GM21528 (cell line): Measurements from ENCODE around the gene GLTPD2.

ENCODE experiments used
- ATAC-seq: cut with Tn5 transposase; IDR thresholded peaks from one replicate; pipeline ENCODE4 v1.9.1; 2021; ENCODE audit warnings: mild to moderate bottlenecking, moderate library complexity; ENCODE audit not compliant: unreplicated experiment, low FRiP score

GLTPD2 gene

GRCh38 chr17:4788807-4789700 lies at the start of gene GLTPD2:
Gene GLTPD2 (plus strand): TSS chr17:4788964. CDS start chr17:4789012, 48 bp downstream.
- no peak for ATAC-seq

GRCh38 chr17:4739122-4740024 lies 49.4 kb upstream of the GLTPD2 start, which contains the start of the genes CXCL16 and ZMYND15:
Gene CXCL16 (minus strand): TSS chr17:4739928. CDS start chr17:4739339, 589 bp downstream.
Gene ZMYND15 (plus strand): TSS chr17:4739833. CDS start chr17:4740549, 716 bp downstream.
- ATAC-seq: no peak

- no peak for ATAC-seq
These were observed 48.8 kb upstream of the GLTPD2 start for GRCh38 chr17:4740025-4740351.

- ATAC-seq: no peak
These were observed 48.2 kb upstream of the GLTPD2 start for GRCh38 chr17:4740584-4740983.

GRCh38 chr17:4741544-4741943 lies 47.2 kb upstream of the GLTPD2 start:
- no peak for ATAC-seq

- no peak for ATAC-seq
These were observed 46.6 kb upstream of the GLTPD2 start for GRCh38 chr17:4742133-4742532.

- no peak for ATAC-seq
These were observed 46.1 kb upstream of the GLTPD2 start for GRCh38 chr17:4742629-4743028.

GRCh38 chr17:4743216-4743615 lies 45.5 kb upstream of the GLTPD2 start:
- ATAC-seq: no peak

GRCh38 chr17:4743898-4744297 lies 44.9 kb upstream of the GLTPD2 start:
- no peak for ATAC-seq

GRCh38 chr17:4744999-4745969 lies 43.5 kb upstream of the GLTPD2 start:
- no peak for ATAC-seq

GRCh38 chr17:4747847-4748246 lies 40.9 kb upstream of the GLTPD2 start:
- no peak for ATAC-seq

- no peak for ATAC-seq
These were observed 40.1 kb upstream of the GLTPD2 start for GRCh38 chr17:4748686-4749085.

GRCh38 chr17:4750606-4751005 lies 38.2 kb upstream of the GLTPD2 start:
- ATAC-seq: no peak

- no peak for ATAC-seq
These were observed 36.8 kb upstream of the GLTPD2 start for GRCh38 chr17:4751932-4752331.

GRCh38 chr17:4753392-4753791 lies 35.4 kb upstream of the GLTPD2 start:
- no peak for ATAC-seq

GRCh38 chr17:4759776-4760236 lies 29.0 kb upstream of the GLTPD2 start:
- ATAC-seq: no peak

- no peak for ATAC-seq
These were observed 24.2 kb upstream of the GLTPD2 start for GRCh38 chr17:4764595-4764994.

GRCh38 chr17:4766201-4766600 lies 22.6 kb upstream of the GLTPD2 start:
- ATAC-seq: no peak

- no peak for ATAC-seq
These were observed 22.0 kb upstream of the GLTPD2 start for GRCh38 chr17:4766723-4767122.

- no peak for ATAC-seq
These were observed 20.5 kb upstream of the GLTPD2 start for GRCh38 chr17:4768298-4768697.
